ENCODE results near the gene SACM1L.
A peak's percentile ranks its signal among the peaks of the same experiment; 100 is the strongest.

Gene SACM1L

DNA sequence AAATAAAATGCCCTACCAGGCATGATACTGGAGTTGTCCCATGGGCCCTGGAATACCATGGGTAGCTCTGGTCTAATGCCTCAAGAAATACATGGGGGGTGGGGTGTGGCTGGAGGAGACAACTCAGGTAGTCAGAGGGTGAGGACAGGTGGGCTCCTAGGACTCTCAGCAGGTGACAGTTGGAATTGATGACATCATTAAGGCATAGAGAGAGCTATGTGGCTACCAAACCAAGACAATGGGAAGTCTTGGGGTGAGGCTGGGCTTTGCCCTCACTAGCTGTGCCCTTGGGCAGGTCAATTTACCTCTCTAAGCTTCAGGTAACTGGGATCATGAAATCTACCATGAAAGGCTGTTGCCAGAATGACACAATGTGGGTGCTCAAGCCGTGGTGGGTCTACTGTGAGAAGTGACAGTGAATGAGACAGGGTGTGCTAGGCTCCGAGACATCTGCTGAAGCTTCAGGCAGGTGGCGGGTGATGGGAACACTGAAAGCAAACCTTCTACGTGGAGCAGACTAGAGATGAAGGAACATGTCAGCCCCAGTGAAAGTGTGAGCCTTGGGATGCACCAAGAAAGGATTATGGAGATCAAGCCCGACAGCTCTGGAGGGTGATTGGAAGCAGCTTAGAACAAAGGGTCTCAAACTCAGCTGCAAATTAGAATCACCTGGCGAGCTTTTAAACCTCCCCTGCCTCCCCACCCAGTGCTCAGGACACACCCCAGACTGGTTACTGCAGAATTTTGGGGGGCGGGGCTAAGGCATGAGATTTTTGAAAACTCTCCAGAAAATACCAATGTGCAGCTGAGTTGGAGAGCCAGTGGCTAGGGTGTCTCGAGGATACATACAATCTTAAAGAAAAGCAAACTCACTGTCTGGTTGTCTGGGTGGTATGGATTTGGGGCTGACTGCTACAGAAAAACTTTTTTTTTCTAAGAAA, 85.7 kb downstream of the SACM1L start:
- Mint-ChIP-seq H3K27ac (no peak overlapping the region), H3K4me3 (no peak overlapping the region)
- no peak for ATAC-seq

DNA sequence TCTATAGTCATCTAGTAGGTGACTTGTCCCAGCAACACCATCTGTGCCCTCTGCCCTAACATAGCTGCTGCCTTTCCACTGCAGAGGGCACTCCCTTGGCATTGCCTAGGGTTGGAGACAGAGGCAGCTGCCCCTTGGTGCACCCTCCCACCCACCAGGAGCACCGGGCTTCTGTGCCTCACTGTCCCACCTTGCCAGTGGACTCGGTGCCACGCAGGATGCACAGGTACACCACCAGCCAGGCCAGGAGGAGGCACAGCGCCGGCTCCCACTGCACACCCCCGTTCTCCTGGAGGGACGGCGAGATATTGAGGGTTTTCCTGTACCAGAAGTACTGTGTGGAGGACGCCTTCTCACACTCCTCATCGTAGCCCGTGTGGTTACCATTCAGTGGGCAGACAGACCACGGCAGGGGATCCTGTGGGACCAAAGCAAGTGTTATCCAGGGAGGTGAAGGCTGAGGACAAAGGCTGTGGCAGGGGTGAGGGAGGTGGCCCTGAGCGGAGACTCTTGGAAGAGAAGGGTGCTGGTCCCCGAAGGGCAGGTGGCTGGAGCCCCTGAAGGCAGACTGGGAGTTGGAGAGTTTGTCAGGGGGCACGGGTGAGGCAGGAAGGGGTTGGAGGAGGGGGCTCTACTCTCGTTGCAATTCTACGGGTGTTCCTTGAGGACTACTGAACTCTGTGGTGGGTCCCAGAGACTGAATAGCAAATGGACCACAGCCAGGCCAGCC, 86.5 kb downstream of the SACM1L start:
- no peak for ATAC-seq
- Mint-ChIP-seq H3K27ac (no peak overlapping the region), H3K4me3 (no peak overlapping the region), H3K36me3 (no peaks in the 10 kb centered on the region), H3K4me1 (no peaks in the 10 kb centered on the region), H3K9me3 (no peaks in the 10 kb centered on the region), H3K27me3 (peaks cover 17% of the 10 kb centered on the region)

More for the DNA sequence above, 85.7 kb downstream of the SACM1L start:
- H3K27me3 Mint-ChIP-seq: peaks cover 17% of the 10 kb centered on the region
- H3K4me1 Mint-ChIP-seq: no peaks in the 10 kb centered on the region
- no peaks in the 10 kb centered on the region for H3K36me3 Mint-ChIP-seq
- no peaks in the 10 kb centered on the region for H3K9me3 Mint-ChIP-seq

- no peaks in the 10 kb centered on the region for H3K4me1 Mint-ChIP-seq
- peaks cover 12% of the 10 kb centered on the region for H3K27me3 Mint-ChIP-seq
- ATAC-seq: no peak
- no peaks in the 10 kb centered on the region for H3K9me3 Mint-ChIP-seq
- no peaks in the 10 kb centered on the region for H3K36me3 Mint-ChIP-seq
- no peak overlapping the region for H3K27ac Mint-ChIP-seq
- no peak overlapping the region for H3K4me3 Mint-ChIP-seq
Observed at GRCh38 chr3:45776301-45776595, 87.1 kb downstream of the SACM1L start.

DNA sequence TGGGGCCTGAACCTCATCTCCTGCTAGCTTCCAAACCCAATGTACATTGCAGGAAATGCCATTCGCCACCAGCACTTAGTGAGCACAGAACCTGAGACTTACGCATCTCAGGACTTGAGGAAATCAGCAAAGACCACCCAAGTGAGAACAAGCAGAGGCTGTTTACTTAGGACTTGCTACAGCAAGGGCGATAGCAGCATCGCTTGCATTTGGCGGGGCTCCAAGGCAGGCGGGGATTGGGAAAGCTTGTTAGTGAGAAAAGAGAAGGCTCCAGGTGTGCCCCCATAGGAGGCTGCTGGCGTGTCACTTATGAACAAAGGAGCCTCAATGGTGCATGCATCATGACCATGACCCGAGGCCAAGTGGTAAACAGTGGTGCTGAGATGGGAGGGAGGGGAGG, 87.4 kb downstream of the SACM1L start:
- ATAC-seq: no peak
- H3K4me3 Mint-ChIP-seq: no peak overlapping the region
- H3K27me3 Mint-ChIP-seq: peaks cover 8% of the 10 kb centered on the region
- no peak overlapping the region for H3K27ac Mint-ChIP-seq
- H3K36me3 Mint-ChIP-seq: no peaks in the 10 kb centered on the region
- H3K4me1 Mint-ChIP-seq: no peaks in the 10 kb centered on the region
- H3K9me3 Mint-ChIP-seq: no peaks in the 10 kb centered on the region

DNA sequence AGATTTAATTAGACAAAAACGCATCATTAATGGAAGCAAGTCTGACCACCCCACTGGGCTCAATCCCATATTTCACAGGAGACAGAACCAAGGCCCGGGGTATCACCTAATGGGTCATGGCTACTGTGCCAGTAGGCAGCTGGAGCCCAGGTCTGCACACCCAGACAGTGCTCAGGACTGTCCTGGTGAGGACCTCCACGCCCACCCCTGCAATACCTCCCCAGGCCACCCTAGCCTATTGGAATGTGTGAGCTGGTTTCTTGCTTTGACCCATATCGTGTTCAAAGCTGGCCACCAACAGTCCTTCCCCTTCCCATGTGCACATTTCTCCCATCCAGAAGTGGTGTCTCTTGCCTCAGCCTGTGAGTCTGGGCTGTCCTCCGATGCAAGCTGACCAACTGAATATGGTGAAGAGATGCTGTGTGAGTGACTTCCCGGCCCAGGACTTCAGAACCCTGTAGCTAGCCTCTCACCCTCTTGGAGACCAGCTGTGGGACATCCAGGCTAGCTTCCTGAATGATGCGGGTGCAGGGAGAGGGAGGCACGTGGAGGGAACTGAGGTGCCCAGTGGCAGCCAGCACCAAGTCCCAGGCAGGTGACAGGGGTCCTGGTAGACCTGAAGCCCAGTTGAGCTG, 88.0 kb downstream of the SACM1L start:
- Mint-ChIP-seq H3K9me3 (no peaks in the 10 kb centered on the region), H3K27me3 (peaks cover 2% of the 10 kb centered on the region), H3K4me1 (no peaks in the 10 kb centered on the region), H3K27ac (no peak overlapping the region), H3K36me3 (no peaks in the 10 kb centered on the region), H3K4me3 (no peak overlapping the region)
- ATAC-seq: no peak

DNA sequence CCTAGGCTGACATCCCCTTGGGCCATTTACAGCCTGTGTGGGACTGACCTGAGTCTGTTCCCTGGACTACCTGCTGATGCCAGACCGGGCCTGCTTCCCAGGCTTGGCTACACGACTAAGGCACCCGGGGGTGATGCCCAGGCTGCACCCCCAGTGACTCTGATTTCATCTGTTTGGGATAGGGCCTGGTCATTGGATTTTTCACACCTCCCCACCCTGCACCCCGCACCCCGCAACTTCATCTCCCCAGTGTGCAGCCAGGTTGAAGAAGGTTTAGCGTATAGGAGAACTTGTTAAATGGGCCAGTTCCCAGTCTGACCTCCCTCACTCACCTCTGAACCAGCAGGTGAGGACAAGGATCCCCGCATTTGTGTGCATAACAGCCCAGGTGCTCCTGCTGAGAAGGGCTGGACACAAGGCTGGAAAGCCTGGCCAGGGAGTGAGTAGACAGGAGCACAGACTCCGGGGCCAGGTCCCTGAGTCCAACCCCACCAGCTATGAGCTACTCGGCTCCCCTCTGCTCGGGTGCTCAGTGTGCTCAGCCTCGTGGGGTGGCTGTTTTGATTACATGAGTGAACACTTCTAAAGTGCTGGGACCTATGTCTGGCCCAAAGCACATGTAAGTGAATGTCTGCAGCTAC, 88.7 kb downstream of the SACM1L start:
- Mint-ChIP-seq H3K4me1 (no peaks in the 10 kb centered on the region), H3K9me3 (no peaks in the 10 kb centered on the region), H3K36me3 (no peaks in the 10 kb centered on the region), H3K27ac (no peak overlapping the region), H3K27me3 (no peaks in the 10 kb centered on the region), H3K4me3 (no peak overlapping the region)
- ATAC-seq: no peak

DNA sequence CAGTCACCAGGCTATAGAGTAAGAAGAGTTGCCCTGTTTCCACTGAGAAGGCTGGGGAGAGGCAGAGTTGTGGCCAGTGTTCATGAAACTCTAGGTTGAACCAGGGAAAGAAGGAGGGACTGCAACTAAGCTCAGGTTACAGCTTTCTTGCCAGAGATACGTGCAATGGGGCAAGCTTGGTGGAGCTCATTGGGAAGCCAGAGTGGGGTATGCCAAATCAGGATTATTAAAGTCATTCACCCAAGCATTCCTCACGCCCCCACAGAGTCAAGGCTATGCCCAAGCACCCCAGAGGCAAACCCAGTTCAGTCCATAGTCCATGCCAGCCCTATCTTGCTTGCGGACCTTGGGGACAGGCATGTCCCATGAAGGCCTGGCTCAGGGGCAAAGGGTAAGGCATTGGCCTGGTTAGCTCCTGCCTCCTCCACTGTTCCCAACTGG, 89.6 kb downstream of the SACM1L start:
- no peaks in the 10 kb centered on the region for H3K36me3 Mint-ChIP-seq
- ATAC-seq: no peak
- H3K9me3 Mint-ChIP-seq: no peaks in the 10 kb centered on the region

GRCh38 chr3:45779746-45780735, 90.8 kb downstream of the SACM1L start:
- Mint-ChIP-seq H3K27ac (no peak overlapping the region), H3K27me3 (no peaks in the 10 kb centered on the region), H3K36me3 (no peaks in the 10 kb centered on the region), H3K4me3 (no peak overlapping the region), H3K9me3 (peaks cover 4% of the 10 kb centered on the region), H3K4me1 (no peaks in the 10 kb centered on the region)
- ATAC-seq: peak; percentile 35

More for the DNA sequence above, 89.6 kb downstream of the SACM1L start:
- Mint-ChIP-seq H3K4me3 (no peak overlapping the region), H3K4me1 (no peaks in the 10 kb centered on the region), H3K27ac (no peak overlapping the region), H3K27me3 (no peaks in the 10 kb centered on the region)

GRCh38 chr3:45781271-45781670, 92.1 kb downstream of the SACM1L start:
- Mint-ChIP-seq H3K36me3 (no peaks in the 10 kb centered on the region), H3K9me3 (peaks cover 5% of the 10 kb centered on the region), H3K4me1 (no peaks in the 10 kb centered on the region), H3K4me3 (no peak overlapping the region), H3K27ac (no peak overlapping the region), H3K27me3 (no peaks in the 10 kb centered on the region)
- no peak for ATAC-seq

GRCh38 chr3:45781841-45782240, 92.6 kb downstream of the SACM1L start:
- no peaks in the 10 kb centered on the region for H3K4me1 Mint-ChIP-seq
- no peaks in the 10 kb centered on the region for H3K36me3 Mint-ChIP-seq
- ATAC-seq: peak; percentile 7
- no peak overlapping the region for H3K27ac Mint-ChIP-seq
- H3K4me3 Mint-ChIP-seq: no peak overlapping the region
- H3K27me3 Mint-ChIP-seq: peaks cover 1% of the 10 kb centered on the region
- peaks cover 5% of the 10 kb centered on the region for H3K9me3 Mint-ChIP-seq

DNA sequence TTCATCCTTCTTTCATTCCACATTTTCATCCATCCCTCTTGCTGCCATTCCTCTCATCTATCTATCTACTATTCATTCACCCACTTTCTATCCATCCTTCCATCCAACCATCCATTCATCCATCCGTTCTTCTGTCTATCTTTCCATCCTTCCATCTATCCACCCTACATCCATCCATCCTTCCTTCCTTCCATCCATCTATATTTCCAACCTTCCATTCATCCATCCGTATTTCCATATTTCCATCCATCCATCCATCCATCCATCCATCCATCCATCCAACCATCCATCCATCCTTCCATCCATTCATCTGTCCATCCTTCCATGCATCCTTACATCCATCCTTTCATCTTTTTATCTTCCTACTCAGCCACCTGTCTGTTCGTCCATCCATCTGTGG, 93.2 kb downstream of the SACM1L start:
- H3K9me3 Mint-ChIP-seq: peaks cover 5% of the 10 kb centered on the region
- no peaks in the 10 kb centered on the region for H3K4me1 Mint-ChIP-seq
- no peak for ATAC-seq
- H3K4me3 Mint-ChIP-seq: no peak overlapping the region
- no peaks in the 10 kb centered on the region for H3K36me3 Mint-ChIP-seq
- peaks cover 6% of the 10 kb centered on the region for H3K27me3 Mint-ChIP-seq
- no peak overlapping the region for H3K27ac Mint-ChIP-seq

DNA sequence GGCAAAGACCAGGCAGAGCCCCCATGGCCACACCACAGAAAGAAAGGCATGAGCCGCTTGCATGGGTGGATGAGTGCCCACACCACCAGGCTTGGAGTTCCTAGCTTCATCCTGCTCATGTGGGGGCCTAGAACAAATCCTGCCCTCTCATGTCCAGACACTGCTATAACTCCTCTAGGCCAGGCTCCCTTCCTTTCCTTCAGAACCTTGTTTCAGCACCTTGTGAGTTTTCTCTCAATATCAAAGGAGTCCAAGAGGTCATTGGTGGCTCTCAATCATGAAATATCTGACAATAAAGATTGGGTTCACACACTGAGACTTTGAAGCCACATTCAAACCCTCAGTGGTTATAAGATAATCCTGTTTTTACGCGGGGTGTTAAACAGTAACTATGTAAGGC, 94.5 kb downstream of the SACM1L start:
- Mint-ChIP-seq H3K27me3 (peaks cover 9% of the 10 kb centered on the region), H3K9me3 (peaks cover 5% of the 10 kb centered on the region), H3K4me1 (no peaks in the 10 kb centered on the region)

GRCh38 chr3:45785605-45786150, 96.5 kb downstream of the SACM1L start:
- Mint-ChIP-seq H3K4me3 (no peak overlapping the region), H3K9me3 (peaks cover 12% of the 10 kb centered on the region), H3K27me3 (peaks cover 9% of the 10 kb centered on the region), H3K27ac (no peak overlapping the region), H3K36me3 (no peaks in the 10 kb centered on the region), H3K4me1 (no peaks in the 10 kb centered on the region)
- no peak for ATAC-seq

More for the DNA sequence above, 94.5 kb downstream of the SACM1L start:
- ATAC-seq: no peak
- H3K27ac Mint-ChIP-seq: no peak overlapping the region
- no peak overlapping the region for H3K4me3 Mint-ChIP-seq
- no peaks in the 10 kb centered on the region for H3K36me3 Mint-ChIP-seq

All from stimulated activated memory B cell treated with anti-CD40 and anti-IgM and Interleukin-4, amounts not matched to agents 10 μg/mL and 1 μg/mL and 100 μg/mL, for 72 hours (primary cell).